ENCODE measurements around the gene ATP2B3. TPM values are rescaled to one million over a fixed set of nuclear protein-coding genes. Genes with fewer than 3 reads are reported as not detected.

Gene ATP2B3
- total and polyA plus RNA-seq, 2 of the 4 experiments (the other 2 are of a cell fraction) = under 0.01 to 0.03 TPM

DNA sequence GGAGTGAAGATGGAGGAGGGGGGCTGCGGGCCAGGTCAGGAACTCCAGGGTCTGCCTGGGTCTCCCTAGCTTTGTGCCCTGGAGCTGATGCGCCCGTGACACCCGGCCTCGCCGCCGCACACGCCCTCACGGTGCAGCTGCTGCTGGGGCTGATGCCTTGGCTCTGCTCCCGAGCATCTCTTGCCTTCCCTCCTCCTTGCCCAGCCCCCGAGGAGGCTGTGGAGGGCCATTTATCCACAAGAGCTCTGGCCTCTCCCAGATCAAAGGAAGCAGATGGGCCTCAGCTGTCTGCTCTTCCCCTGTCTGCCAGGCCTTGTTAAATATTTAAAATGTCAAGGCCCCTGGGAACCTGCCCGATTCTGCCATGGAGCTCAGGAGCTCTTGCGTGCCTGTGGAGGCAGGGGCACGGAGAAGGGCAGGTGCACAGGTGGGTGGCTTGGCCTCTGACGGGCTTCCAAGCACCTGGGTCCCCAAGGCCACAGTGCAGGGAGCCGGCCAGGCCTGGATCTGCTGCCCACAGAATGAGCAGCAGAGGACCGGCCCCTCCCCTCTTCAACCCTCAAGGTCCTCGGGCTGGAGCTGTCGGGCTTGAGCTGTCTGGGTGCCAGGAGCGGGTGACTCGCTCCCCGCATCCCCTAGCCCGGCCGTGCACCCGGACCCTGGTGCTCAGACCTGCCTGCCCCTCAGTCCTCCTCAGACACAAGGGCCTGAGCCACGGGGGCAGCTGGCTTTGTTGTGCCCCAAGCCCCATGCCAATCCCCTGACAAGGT is 20.3 kb downstream of the ATP2B3 start:
- 48% methylated on average over 6 of the region's 26 CpGs; no CpG with 5 or more reads in 1 of the 2 experiments for WGBS, 2 experiments (ENCODE audit: extremely low coverage in 2 of 2, insufficient read length in 1 of 2)

More for the DNA sequence above, 20.3 kb downstream of the ATP2B3 start:
- H3K9ac ChIP-seq (ENCODE audit: low read depth, low read length) = no peak overlapping the region
- H3K4ac ChIP-seq (ENCODE audit: low read depth, low read length) = no peak overlapping the region
- no peaks in the 10 kb centered on the region; the same call in 1 of the 2 replicates for H3K9me3 ChIP-seq (ENCODE audit: control insufficient read depth, insufficient read depth, low read length)
- dilution Hi-C loops (cut with HindIII; ENCODE audit: low sequenced_read_pairs, unreplicated experiment) = no loop called here
- H2BK5ac ChIP-seq (ENCODE audit: low read depth, low read length, poor library complexity, severe bottlenecking) = no peak overlapping the region
- no peak overlapping the region for H2AK9ac ChIP-seq (replicated peaks; ENCODE audit: low read depth, low read length, poor library complexity)
- TF ChIP-seq FOS (IDR thresholded peaks at IDR 0.05; ENCODE audit: low read depth, low read length) (no peak), RFX5 (IDR thresholded peaks at IDR 0.05; ENCODE audit: low read depth, low read length) (no peak), MAFK (IDR thresholded peaks at IDR 0.05; ENCODE audit: low read depth, low read length) (no peak), MXI1 (IDR thresholded peaks at IDR 0.05; ENCODE audit: borderline replicate concordance, low read depth, low read length) (no peak), CEBPB (IDR thresholded peaks at IDR 0.05; ENCODE audit: low read depth, low read length) (no peak), POLR2A (IDR thresholded peaks at IDR 0.05; ENCODE audit: low read depth, low read length) (no peak), MAZ (IDR thresholded peaks at IDR 0.05; ENCODE audit: borderline replicate concordance, low read depth, low read length) (no peak), CHD1 (IDR thresholded peaks at IDR 0.05; ENCODE audit: low read depth, low read length) (no peak), BHLHE40 (IDR thresholded peaks at IDR 0.05; ENCODE audit: low read depth, low read length) (no peak), RCOR1 (IDR thresholded peaks at IDR 0.05; ENCODE audit: insufficient replicate concordance, low read length) (no peak), RAD21 (IDR thresholded peaks at IDR 0.05; ENCODE audit: low read length) (no peak), NFE2L2 (IDR thresholded peaks at IDR 0.05; ENCODE audit: low read depth, low read length) (no peak), SMC3 (IDR thresholded peaks at IDR 0.05; ENCODE audit: low read depth, low read length) (no peak)
- TF ChIP-seq, protein P1, sequence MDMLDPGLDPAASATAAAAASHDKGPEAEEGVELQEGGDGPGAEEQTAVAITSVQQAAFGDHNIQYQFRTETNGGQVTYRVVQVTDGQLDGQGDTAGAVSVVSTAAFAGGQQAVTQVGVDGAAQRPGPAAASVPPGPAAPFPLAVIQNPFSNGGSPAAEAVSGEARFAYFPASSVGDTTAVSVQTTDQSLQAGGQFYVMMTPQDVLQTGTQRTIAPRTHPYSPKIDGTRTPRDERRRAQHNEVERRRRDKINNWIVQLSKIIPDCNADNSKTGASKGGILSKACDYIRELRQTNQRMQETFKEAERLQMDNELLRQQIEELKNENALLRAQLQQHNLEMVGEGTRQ (IDR thresholded peaks at IDR 0.05; ENCODE audit: low read depth, low read length) = no peak
- TF ChIP-seq, protein P2, sequence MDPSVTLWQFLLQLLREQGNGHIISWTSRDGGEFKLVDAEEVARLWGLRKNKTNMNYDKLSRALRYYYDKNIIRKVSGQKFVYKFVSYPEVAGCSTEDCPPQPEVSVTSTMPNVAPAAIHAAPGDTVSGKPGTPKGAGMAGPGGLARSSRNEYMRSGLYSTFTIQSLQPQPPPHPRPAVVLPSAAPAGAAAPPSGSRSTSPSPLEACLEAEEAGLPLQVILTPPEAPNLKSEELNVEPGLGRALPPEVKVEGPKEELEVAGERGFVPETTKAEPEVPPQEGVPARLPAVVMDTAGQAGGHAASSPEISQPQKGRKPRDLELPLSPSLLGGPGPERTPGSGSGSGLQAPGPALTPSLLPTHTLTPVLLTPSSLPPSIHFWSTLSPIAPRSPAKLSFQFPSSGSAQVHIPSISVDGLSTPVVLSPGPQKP (IDR thresholded peaks at IDR 0.05; ENCODE audit: borderline replicate concordance, low read depth, low read length) = no peak
- TF ChIP-seq, protein P3, sequence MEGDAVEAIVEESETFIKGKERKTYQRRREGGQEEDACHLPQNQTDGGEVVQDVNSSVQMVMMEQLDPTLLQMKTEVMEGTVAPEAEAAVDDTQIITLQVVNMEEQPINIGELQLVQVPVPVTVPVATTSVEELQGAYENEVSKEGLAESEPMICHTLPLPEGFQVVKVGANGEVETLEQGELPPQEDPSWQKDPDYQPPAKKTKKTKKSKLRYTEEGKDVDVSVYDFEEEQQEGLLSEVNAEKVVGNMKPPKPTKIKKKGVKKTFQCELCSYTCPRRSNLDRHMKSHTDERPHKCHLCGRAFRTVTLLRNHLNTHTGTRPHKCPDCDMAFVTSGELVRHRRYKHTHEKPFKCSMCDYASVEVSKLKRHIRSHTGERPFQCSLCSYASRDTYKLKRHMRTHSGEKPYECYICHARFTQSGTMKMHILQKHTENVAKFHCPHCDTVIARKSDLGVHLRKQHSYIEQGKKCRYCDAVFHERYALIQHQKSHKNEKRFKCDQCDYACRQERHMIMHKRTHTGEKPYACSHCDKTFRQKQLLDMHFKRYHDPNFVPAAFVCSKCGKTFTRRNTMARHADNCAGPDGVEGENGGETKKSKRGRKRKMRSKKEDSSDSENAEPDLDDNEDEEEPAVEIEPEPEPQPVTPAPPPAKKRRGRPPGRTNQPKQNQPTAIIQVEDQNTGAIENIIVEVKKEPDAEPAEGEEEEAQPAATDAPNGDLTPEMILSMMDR (conservative IDR thresholded peaks at IDR 0.05; ENCODE audit: low read depth, low read length) = no peak
- no peak overlapping the region for H3K27ac ChIP-seq (ENCODE audit: insufficient read depth, low read length)
- H4K20me1 ChIP-seq (ENCODE audit: insufficient read depth, low read length) = no peaks in the 10 kb centered on the region
- ChIA-PET POLR2A (ENCODE audit: unreplicated experiment) (no interaction called here), CTCF (no interaction called here)
- in situ Hi-C loops (cut with MboI; ENCODE audit: low sequenced_read_pairs) = no loop called here
- H3K14ac ChIP-seq (replicated peaks; ENCODE audit: low read depth, low read length) = no peak overlapping the region
- H3K4me1 ChIP-seq (ENCODE audit: control insufficient read depth, insufficient read depth, low read length) = no peaks in the 10 kb centered on the region
- no peak overlapping the region for H3K56ac ChIP-seq (ENCODE audit: extremely low read depth, insufficient read depth, low read length)
- no peak overlapping the region for H3K23ac ChIP-seq (ENCODE audit: low read depth, low read length)
- no peak overlapping the region for H4K91ac ChIP-seq (ENCODE audit: insufficient read depth, low read depth, low read length)
- H4K8ac ChIP-seq (ENCODE audit: low read depth in 2 of 2, low read length in 2 of 2) = no peak overlapping the region
- H3K79me1 ChIP-seq (ENCODE audit: low read depth in 1 of 2, low read length in 2 of 2) = no peaks in the 10 kb centered on the region
- H3K27me3 ChIP-seq (ENCODE audit: control insufficient read depth, insufficient read depth, low read length) = peaks cover 10% of the 10 kb centered on the region; the same call in 1 of the 2 replicates
- intact Hi-C loops (cut with micrococcal nuclease) = no loop called here
- H3K9me1 ChIP-seq (ENCODE audit: insufficient read depth, low read length) = no peaks in the 10 kb centered on the region
- BruUV-seq (replicated peaks) = no TSS peak
- no peak overlapping the region for H2AFZ ChIP-seq (replicated peaks; ENCODE audit: low read length, poor library complexity)
- no peak overlapping the region for H2AK5ac ChIP-seq (ENCODE audit: low read depth, low read length)
- H4K5ac ChIP-seq (ENCODE audit: low read depth, low read length) = no peak overlapping the region
- H3K36me3 ChIP-seq (ENCODE audit: control insufficient read depth, insufficient read depth, low read length) = no peaks in the 10 kb centered on the region
- no peak for ATAC-seq (ENCODE audit: low read depth)
- H3K18ac ChIP-seq (ENCODE audit: low read depth, low read length) = no peak overlapping the region
- H3K4me3 ChIP-seq (ENCODE audit: insufficient read depth, low read depth, low read length) = no peak overlapping the region
- H3K4me2 ChIP-seq (ENCODE audit: low read depth, low read length) = no peak overlapping the region
- DNase-seq = no peak
- H2BK15ac ChIP-seq (ENCODE audit: low read depth, low read length) = no peak overlapping the region
- H2BK20ac ChIP-seq (ENCODE audit: low read depth, low read length) = no peak overlapping the region
- no peak overlapping the region for H2BK120ac ChIP-seq (ENCODE audit: low read depth, low read length)
